GM12878 (cell line): ENCODE measurements around the gene MICB. TPM values are rescaled to one million over a fixed set of nuclear protein-coding genes. Genes with fewer than 3 reads are reported as not detected.

Experiments
- CREM ChIP-seq: IDR thresholded peaks from 2 replicates; pipeline ENCODE4 v1.6.1; 2014; ENCODE audit warnings: antibody characterized with exemption, low read depth
- DPF2 ChIP-seq: fragments of 450-650 bp; IDR thresholded peaks from 2 replicates; pipeline ENCODE4 v1.6.1; 2017; ENCODE audit warnings: mild to moderate bottlenecking
- ETV6 ChIP-seq, 2 experiments: fragments of 450-650 bp in 1 of 2; IDR thresholded peaks in 1 of 2; conservative IDR thresholded peaks in 1 of 2; 2 replicates each; pipeline ENCODE4 v1.6.1; 2014; ENCODE audit warnings: antibody characterized with exemption in 1 of 2, borderline replicate concordance in 1 of 2, low read depth in 1 of 2, mild to moderate bottlenecking in 1 of 2, moderate library complexity in 1 of 2
- KDM1A ChIP-seq: fragments of 200-600 bp; sonication (generic); IDR thresholded peaks from 2 replicates; pipeline ENCODE4 v1.6.1; 2016; ENCODE audit warnings: borderline replicate concordance
- TCF3 ChIP-seq: IDR thresholded peaks from 2 replicates; pipeline ENCODE4 v1.6.1; 2012; ENCODE audit warnings: low read depth, mild to moderate bottlenecking, low read length, borderline replicate concordance; ENCODE audit not compliant: insufficient read depth
- ZNF274 ChIP-seq: IDR thresholded peaks from one replicate; pipeline ENCODE4 v1.8.0; 2011; ENCODE audit not compliant: insufficient read length, insufficient read depth
- polyA plus RNA-seq, 11 experiments: library from polyadenylated mRNA; depleted of rRNA in 4 of 11; unstranded in 6 of 11; stranded (reverse) in 5 of 11; fragments of >200 nt; fragmentation: Nextera tagmentation in 4 of 11; fragmentation: Illumina TruSeq in 1 of 11; extraction: Ambion mirVana in 4 of 11; extraction: Trizol in 1 of 11; gene quantifications; 1 replicate in 1 of 11; 2 replicates in 10 of 11; pipeline versions ENCODE4 v1.2.1 to v1.2.3, GENCODE V29; 2011 to 2016; ENCODE audit warnings: inconsistent platforms in 2 of 11, missing spikeins in 2 of 11, low read depth in 1 of 11
- total RNA-seq, 4 experiments: library from RNA; depleted of rRNA in 3 of 4; stranded (reverse); fragments of >200 nt in 3 of 4; fragmentation: Illumina TruSeq in 1 of 4; extraction: Trizol in 1 of 4; gene quantifications; 2 replicates each; pipeline versions ENCODE4 v1.2.1 to v1.2.3, GENCODE V29; 2013 to 2021
- TF ChIP-seq, protein P1 (sequence below): IDR thresholded peaks from 2 replicates; pipeline ENCODE4 v1.6.1; 2012; ENCODE audit warnings: improper control_type of control experiment, low read depth, low read length; ENCODE audit not compliant: insufficient replicate concordance
- TF ChIP-seq, protein P2 (sequence below): IDR thresholded peaks from 2 replicates; pipeline ENCODE4 v1.6.1; 2012; ENCODE audit warnings: mild to moderate bottlenecking, low read depth, low read length

The MICB gene
- total and polyA plus RNA-seq, 10 of the 15 experiments (the other 5 are each of a cell fraction or from before 2014, with no cell fraction given) = 9.0 to 37.1 (median 17.8) TPM

DNA sequence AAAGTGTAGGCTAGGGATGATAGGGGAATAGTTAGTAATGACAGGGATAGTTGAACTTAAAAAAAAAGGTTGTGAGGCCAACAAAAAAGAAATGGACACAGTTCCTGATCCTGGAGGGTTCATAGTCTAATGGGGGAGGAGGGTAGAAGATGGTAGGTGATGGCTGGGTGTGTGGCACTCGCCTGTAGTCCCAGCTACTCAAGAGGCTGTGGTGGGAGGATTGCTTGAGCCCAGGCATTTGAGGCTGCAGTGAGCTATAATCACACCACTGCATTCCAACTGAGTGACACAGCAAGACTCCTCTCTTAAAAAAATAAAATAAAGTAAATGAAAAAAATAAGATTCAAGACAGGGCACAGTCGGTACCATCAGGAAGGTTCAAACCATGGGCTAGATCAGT is 2.4 kb upstream of the MICB start (continued):
- TF ChIP-seq, protein P1, sequence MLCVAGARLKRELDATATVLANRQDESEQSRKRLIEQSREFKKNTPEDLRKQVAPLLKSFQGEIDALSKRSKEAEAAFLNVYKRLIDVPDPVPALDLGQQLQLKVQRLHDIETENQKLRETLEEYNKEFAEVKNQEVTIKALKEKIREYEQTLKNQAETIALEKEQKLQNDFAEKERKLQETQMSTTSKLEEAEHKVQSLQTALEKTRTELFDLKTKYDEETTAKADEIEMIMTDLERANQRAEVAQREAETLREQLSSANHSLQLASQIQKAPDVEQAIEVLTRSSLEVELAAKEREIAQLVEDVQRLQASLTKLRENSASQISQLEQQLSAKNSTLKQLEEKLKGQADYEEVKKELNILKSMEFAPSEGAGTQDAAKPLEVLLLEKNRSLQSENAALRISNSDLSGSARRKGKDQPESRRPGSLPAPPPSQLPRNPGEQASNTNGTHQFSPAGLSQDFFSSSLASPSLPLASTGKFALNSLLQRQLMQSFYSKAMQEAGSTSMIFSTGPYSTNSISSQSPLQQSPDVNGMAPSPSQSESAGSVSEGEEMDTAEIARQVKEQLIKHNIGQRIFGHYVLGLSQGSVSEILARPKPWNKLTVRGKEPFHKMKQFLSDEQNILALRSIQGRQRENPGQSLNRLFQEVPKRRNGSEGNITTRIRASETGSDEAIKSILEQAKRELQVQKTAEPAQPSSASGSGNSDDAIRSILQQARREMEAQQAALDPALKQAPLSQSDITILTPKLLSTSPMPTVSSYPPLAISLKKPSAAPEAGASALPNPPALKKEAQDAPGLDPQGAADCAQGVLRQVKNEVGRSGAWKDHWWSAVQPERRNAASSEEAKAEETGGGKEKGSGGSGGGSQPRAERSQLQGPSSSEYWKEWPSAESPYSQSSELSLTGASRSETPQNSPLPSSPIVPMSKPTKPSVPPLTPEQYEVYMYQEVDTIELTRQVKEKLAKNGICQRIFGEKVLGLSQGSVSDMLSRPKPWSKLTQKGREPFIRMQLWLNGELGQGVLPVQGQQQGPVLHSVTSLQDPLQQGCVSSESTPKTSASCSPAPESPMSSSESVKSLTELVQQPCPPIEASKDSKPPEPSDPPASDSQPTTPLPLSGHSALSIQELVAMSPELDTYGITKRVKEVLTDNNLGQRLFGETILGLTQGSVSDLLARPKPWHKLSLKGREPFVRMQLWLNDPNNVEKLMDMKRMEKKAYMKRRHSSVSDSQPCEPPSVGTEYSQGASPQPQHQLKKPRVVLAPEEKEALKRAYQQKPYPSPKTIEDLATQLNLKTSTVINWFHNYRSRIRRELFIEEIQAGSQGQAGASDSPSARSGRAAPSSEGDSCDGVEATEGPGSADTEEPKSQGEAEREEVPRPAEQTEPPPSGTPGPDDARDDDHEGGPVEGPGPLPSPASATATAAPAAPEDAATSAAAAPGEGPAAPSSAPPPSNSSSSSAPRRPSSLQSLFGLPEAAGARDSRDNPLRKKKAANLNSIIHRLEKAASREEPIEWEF = no peak
- TF ChIP-seq TCF3 (no peak), DPF2 (no peak), CREM (no peak), ZNF274 (no peak), KDM1A (no peak), ETV6 (conservative IDR thresholded peaks at IDR 0.05 in 1 of 2, IDR thresholded peaks at IDR 0.05 in 1 of 2; ENCODE audit: borderline replicate concordance in 1 of 2, low read depth in 1 of 2) (no peak)
- TF ChIP-seq, protein P2, sequence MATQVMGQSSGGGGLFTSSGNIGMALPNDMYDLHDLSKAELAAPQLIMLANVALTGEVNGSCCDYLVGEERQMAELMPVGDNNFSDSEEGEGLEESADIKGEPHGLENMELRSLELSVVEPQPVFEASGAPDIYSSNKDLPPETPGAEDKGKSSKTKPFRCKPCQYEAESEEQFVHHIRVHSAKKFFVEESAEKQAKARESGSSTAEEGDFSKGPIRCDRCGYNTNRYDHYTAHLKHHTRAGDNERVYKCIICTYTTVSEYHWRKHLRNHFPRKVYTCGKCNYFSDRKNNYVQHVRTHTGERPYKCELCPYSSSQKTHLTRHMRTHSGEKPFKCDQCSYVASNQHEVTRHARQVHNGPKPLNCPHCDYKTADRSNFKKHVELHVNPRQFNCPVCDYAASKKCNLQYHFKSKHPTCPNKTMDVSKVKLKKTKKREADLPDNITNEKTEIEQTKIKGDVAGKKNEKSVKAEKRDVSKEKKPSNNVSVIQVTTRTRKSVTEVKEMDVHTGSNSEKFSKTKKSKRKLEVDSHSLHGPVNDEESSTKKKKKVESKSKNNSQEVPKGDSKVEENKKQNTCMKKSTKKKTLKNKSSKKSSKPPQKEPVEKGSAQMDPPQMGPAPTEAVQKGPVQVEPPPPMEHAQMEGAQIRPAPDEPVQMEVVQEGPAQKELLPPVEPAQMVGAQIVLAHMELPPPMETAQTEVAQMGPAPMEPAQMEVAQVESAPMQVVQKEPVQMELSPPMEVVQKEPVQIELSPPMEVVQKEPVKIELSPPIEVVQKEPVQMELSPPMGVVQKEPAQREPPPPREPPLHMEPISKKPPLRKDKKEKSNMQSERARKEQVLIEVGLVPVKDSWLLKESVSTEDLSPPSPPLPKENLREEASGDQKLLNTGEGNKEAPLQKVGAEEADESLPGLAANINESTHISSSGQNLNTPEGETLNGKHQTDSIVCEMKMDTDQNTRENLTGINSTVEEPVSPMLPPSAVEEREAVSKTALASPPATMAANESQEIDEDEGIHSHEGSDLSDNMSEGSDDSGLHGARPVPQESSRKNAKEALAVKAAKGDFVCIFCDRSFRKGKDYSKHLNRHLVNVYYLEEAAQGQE = no peak
